ENCODE measurements around the gene EP400. TPM values are rescaled to one million over a fixed set of nuclear protein-coding genes. Genes with fewer than 3 reads are reported as not detected.

Gene EP400
- total and polyA plus RNA-seq, 2 of the 8 experiments (the other 6 are each of a cell fraction or from before 2014, with no cell fraction given) = 13.1 to 69.7 TPM

DNA sequence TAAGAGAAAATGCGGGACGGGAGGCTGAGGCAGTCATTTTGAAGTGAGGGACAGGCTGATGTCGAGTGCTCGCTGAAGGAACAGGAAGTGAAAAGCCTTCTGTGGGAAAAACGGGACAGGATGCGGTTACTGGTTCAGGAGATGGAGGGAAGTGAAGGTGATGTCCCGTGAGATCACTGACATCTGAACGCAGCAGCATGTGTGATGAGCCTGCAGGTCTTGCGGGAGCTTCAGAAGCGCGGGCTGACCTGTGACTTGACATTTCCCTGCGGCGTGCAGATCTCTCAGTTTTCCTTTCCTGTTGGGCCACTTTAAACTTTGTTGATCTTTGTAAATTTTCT, 116.6 kb downstream of the EP400 start:
- H2BK12ac ChIP-seq (ENCODE audit: low read depth, low read length) = no peak overlapping the region
- no peak overlapping the region for H4K5ac ChIP-seq (ENCODE audit: insufficient read length, low read depth, low read length)
- H2BK20ac ChIP-seq (ENCODE audit: low read length) = no peak overlapping the region
- no peak overlapping the region for H4K8ac ChIP-seq (ENCODE audit: extremely low read depth, insufficient read depth, low read length)
- H3K4ac ChIP-seq (replicated peaks; ENCODE audit: insufficient read length, low read depth, low read length) = no peak overlapping the region
- no peak overlapping the region for H2BK120ac ChIP-seq (replicated peaks; ENCODE audit: low read depth, low read length)
- no peaks in the 10 kb centered on the region for H3K4me1 ChIP-seq (replicated peaks in 1 of 4; ENCODE audit: control insufficient read depth in 3 of 4, insufficient read depth in 4 of 4, low read length in 3 of 4)
- H3K23ac ChIP-seq (ENCODE audit: insufficient read length) = no peak overlapping the region
- no peak overlapping the region for H3K9ac ChIP-seq (replicated peaks in 1 of 4; ENCODE audit: extremely low read depth in 1 of 4, low read depth in 3 of 4, low read length in 3 of 4)
- peaks cover 14 to 61% (median 46%) of the 10 kb centered on the region in 4 experiments for H3K36me3 ChIP-seq (ENCODE audit: control insufficient read depth in 2 of 4, insufficient read depth in 4 of 4, low read length in 3 of 4)
- no peak overlapping the region for H3K18ac ChIP-seq (ENCODE audit: extremely low read depth, low read length)
- FAIRE-seq = no peak
- no peak overlapping the region for H3K4me3 ChIP-seq (ENCODE audit: extremely low read depth in 1 of 4, insufficient read depth in 2 of 4, low read depth in 3 of 4, low read length in 4 of 4)
- H2AFZ ChIP-seq (ENCODE audit: low read length) = no peak overlapping the region
- H3K27ac ChIP-seq (ENCODE audit: low read depth, low read length) = no peak overlapping the region
- DNase-seq (ENCODE audit: low read depth in 1 of 2, low spot score in 2 of 2) = no peak
- H3K14ac ChIP-seq (ENCODE audit: insufficient read length) = no peak overlapping the region
- 96% methylated on average over 13 of the region's 13 CpGs; no CpG with 5 or more reads in 1 of the 2 experiments for WGBS, 2 experiments (ENCODE audit: extremely low coverage in 1 of 2, insufficient coverage in 1 of 2, insufficient read length in 1 of 2, insufficient replicate concordance in 2 of 2, low coverage in 1 of 2, low lambda C conversion rate in 2 of 2, missing lambda C conversion rate in 1 of 2)
- H4K91ac ChIP-seq (replicated peaks; ENCODE audit: insufficient read length, low read length) = no peak overlapping the region
- no peak overlapping the region for H2AK5ac ChIP-seq (ENCODE audit: low read depth, low read length)
- ChIA-PET POLR2A (ENCODE audit: partially characterized antibody) (no interaction called here), CTCF (ENCODE audit: partially characterized antibody) (no interaction called here)
- no peaks in the 10 kb centered on the region; the same call in 1 of the 2 replicates for H3K79me1 ChIP-seq (ENCODE audit: low read depth, low read length)
- H3K79me2 ChIP-seq (ENCODE audit: control insufficient read depth in 1 of 2, insufficient read depth in 2 of 2, low read length in 2 of 2) = no peaks in the 10 kb centered on the region
- H2BK5ac ChIP-seq (ENCODE audit: low read depth, low read length) = no peak overlapping the region
- H3K56ac ChIP-seq (replicated peaks; ENCODE audit: insufficient read length, low read depth, low read length) = no peak overlapping the region
- no peaks in the 10 kb centered on the region for H3K27me3 ChIP-seq (replicated peaks in 1 of 4; ENCODE audit: control insufficient read depth in 3 of 4, extremely low read depth in 1 of 4, insufficient read depth in 3 of 4, low read length in 3 of 4)
- no peaks in the 10 kb centered on the region for H3K9me3 ChIP-seq (ENCODE audit: insufficient read depth in 2 of 2, low read depth in 1 of 2, low read length in 1 of 2)
- peaks cover 0 to 11% of the 10 kb centered on the region in 2 experiments for H4K20me1 ChIP-seq (replicated peaks in 1 of 2; ENCODE audit: control insufficient read depth in 1 of 2, insufficient read depth in 2 of 2, low read length in 2 of 2)
- H3K4me2 ChIP-seq (ENCODE audit: insufficient read depth in 1 of 2, low read depth in 2 of 2, low read length in 2 of 2) = no peak overlapping the region
- no peaks in the 10 kb centered on the region for H3K23me2 ChIP-seq (ENCODE audit: low read depth, low read length)
- H2BK15ac ChIP-seq (ENCODE audit: low read length) = no peak overlapping the region
- TF ChIP-seq SAP30 (IDR thresholded peaks at IDR 0.05; ENCODE audit: insufficient read depth, insufficient replicate concordance, low read length) (no peak), CREB1 (IDR thresholded peaks at IDR 0.05) (no peak), TCF12 (IDR thresholded peaks at IDR 0.05; ENCODE audit: low read depth, low read length) (no peak), POU5F1 (IDR thresholded peaks at IDR 0.05; ENCODE audit: low read depth, low read length) (no peak), BCL11A (IDR thresholded peaks at IDR 0.05; ENCODE audit: low read depth in 2 of 2, low read length in 2 of 2) (no peak), RXRA (IDR thresholded peaks at IDR 0.05; ENCODE audit: insufficient read depth, low read depth, low read length) (no peak), ASH2L (IDR thresholded peaks at IDR 0.05; ENCODE audit: low read length) (no peak), JUND (IDR thresholded peaks at IDR 0.05; ENCODE audit: low read length) (no peak), RAD21 (IDR thresholded peaks at IDR 0.05 in 1 of 2, conservative IDR thresholded peaks at IDR 0.05 in 1 of 2; ENCODE audit: low read depth in 2 of 2, low read length in 2 of 2) (no peak)
- TF ChIP-seq, protein P1, sequence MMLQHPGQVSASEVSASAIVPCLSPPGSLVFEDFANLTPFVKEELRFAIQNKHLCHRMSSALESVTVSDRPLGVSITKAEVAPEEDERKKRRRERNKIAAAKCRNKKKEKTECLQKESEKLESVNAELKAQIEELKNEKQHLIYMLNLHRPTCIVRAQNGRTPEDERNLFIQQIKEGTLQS (IDR thresholded peaks at IDR 0.05; ENCODE audit: insufficient read depth, low read depth, low read length) = no peak
- TF ChIP-seq, protein P2, sequence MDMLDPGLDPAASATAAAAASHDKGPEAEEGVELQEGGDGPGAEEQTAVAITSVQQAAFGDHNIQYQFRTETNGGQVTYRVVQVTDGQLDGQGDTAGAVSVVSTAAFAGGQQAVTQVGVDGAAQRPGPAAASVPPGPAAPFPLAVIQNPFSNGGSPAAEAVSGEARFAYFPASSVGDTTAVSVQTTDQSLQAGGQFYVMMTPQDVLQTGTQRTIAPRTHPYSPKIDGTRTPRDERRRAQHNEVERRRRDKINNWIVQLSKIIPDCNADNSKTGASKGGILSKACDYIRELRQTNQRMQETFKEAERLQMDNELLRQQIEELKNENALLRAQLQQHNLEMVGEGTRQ (IDR thresholded peaks at IDR 0.05; ENCODE audit: low read length) = no peak

Measured in H1 (cell line).